HepG2 (cell line): ENCODE measurements around the gene PKLR. TPM values are rescaled to one million over a fixed set of nuclear protein-coding genes. Genes with fewer than 3 reads are reported as not detected.

ENCODE experiments used
- CBX5 ChIP-seq: sonication (generic); formaldehyde crosslinking; IDR thresholded peaks from 2 replicates; pipeline ENCODE4 v1.4.0; 2020; ENCODE audit warnings: missing genetic modification reagents, borderline replicate concordance
- DMAP1 ChIP-seq: IDR thresholded peaks from 2 replicates; pipeline ENCODE4 v1.6.1; 2016
- EP300 ChIP-seq, 3 experiments: sonication (generic) in 1 of 3; formaldehyde crosslinking in 1 of 3; IDR thresholded peaks; 2 replicates each; pipeline versions ENCODE4 v1.5.1 to v1.6.1; 2011 to 2020; ENCODE audit warnings: low read depth in 2 of 3, low read length in 2 of 3, borderline replicate concordance in 1 of 3, improper control_type of control experiment in 1 of 3, mild to moderate bottlenecking in 1 of 3, missing genetic modification reagents in 1 of 3, moderate library complexity in 1 of 3
- GLI4 ChIP-seq: sonication (generic); formaldehyde crosslinking; IDR thresholded peaks from 2 replicates; pipeline ENCODE4 v1.5.1; 2020; ENCODE audit warnings: missing genetic modification reagents, mild to moderate bottlenecking, moderate library complexity, borderline replicate concordance
- GMEB1 ChIP-seq: sonication (generic); formaldehyde crosslinking; IDR thresholded peaks from 2 replicates; pipeline ENCODE4 v1.5.1; 2020; ENCODE audit warnings: missing genetic modification reagents, mild to moderate bottlenecking, borderline replicate concordance
- JDP2 ChIP-seq: sonication (generic); formaldehyde crosslinking; IDR thresholded peaks from 2 replicates; pipeline ENCODE4 v1.8.1; 2022; ENCODE audit warnings: missing genetic modification reagents, borderline replicate concordance
- KAT2B ChIP-seq: fragments of 150-350 bp; IDR thresholded peaks from 2 replicates; pipeline ENCODE4 v1.6.1; 2014; ENCODE audit warnings: low read depth, low read length, borderline replicate concordance
- MED13 ChIP-seq: sonication (generic); formaldehyde crosslinking; IDR thresholded peaks from 2 replicates; pipeline ENCODE4 v1.5.0; 2020; ENCODE audit warnings: missing genetic modification reagents
- MLXIP ChIP-seq: sonication (generic); formaldehyde crosslinking; IDR thresholded peaks from 2 replicates; pipeline ENCODE4 v1.9.0; 2021; ENCODE audit warnings: missing genetic modification reagents, borderline replicate concordance
- POLR2AphosphoS2 ChIP-seq: IDR thresholded peaks from 2 replicates; pipeline ENCODE4 v1.6.1; 2011; ENCODE audit warnings: low read depth, low read length, improper control_type of control experiment
- RARG ChIP-seq: sonication (generic); formaldehyde crosslinking; IDR thresholded peaks from 2 replicates; pipeline ENCODE4 v1.4.0; 2020; ENCODE audit warnings: low read depth, mild to moderate bottlenecking, missing genetic modification reagents
- SAP130 ChIP-seq: IDR thresholded peaks from 2 replicates; pipeline ENCODE4 v1.6.1; 2016; ENCODE audit warnings: low read depth
- SATB2 ChIP-seq: sonication (generic); formaldehyde crosslinking; IDR thresholded peaks from 2 replicates; pipeline ENCODE4 v1.5.0; 2020; ENCODE audit warnings: missing genetic modification reagents
- SNAI1 ChIP-seq: sonication (generic); formaldehyde crosslinking; IDR thresholded peaks from 2 replicates; pipeline ENCODE4 v1.5.0; 2020; ENCODE audit warnings: mild to moderate bottlenecking, missing genetic modification reagents, borderline replicate concordance
- TBX3 ChIP-seq: fragments of 450-650 bp; IDR thresholded peaks from 2 replicates; pipeline ENCODE4 v1.6.1; 2017; ENCODE audit warnings: antibody characterized with exemption, mild to moderate bottlenecking, inconsistent platforms, borderline replicate concordance
- TCF7 ChIP-seq: sonication (generic); IDR thresholded peaks from 2 replicates; pipeline ENCODE4 v1.6.1; 2016; ENCODE audit warnings: antibody characterized with exemption, low read depth
- ZBTB1 ChIP-seq: sonication (generic); formaldehyde crosslinking; IDR thresholded peaks from 2 replicates; pipeline ENCODE4 v1.4.0; 2020; ENCODE audit warnings: missing genetic modification reagents, borderline replicate concordance
- ZNF468 ChIP-seq: sonication (generic); formaldehyde crosslinking; IDR thresholded peaks from 2 replicates; pipeline ENCODE4 v1.8.0; 2022; ENCODE audit warnings: mild to moderate bottlenecking, moderate library complexity, missing genetic modification reagents
- ZNF513 ChIP-seq: sonication (generic); formaldehyde crosslinking; conservative IDR thresholded peaks from 2 replicates; pipeline ENCODE4 v1.5.0; 2020; ENCODE audit warnings: missing genetic modification reagents
- ZNF746 ChIP-seq: sonication (generic); formaldehyde crosslinking; IDR thresholded peaks from 2 replicates; pipeline ENCODE4 v1.8.0; 2022; ENCODE audit warnings: mild to moderate bottlenecking, missing genetic modification reagents
- ZNF780A ChIP-seq: sonication (generic); formaldehyde crosslinking; IDR thresholded peaks from 2 replicates; pipeline ENCODE4 v1.8.0; 2022; ENCODE audit warnings: mild to moderate bottlenecking, missing genetic modification reagents, moderate library complexity
- ZNF839 ChIP-seq: sonication (generic); formaldehyde crosslinking; IDR thresholded peaks from 2 replicates; pipeline ENCODE4 v1.4.0; 2020; ENCODE audit warnings: missing genetic modification reagents, mild to moderate bottlenecking, borderline replicate concordance
- ZZZ3 ChIP-seq: sonication (generic); formaldehyde crosslinking; IDR thresholded peaks from 2 replicates; pipeline ENCODE4 v1.4.0; 2020; ENCODE audit warnings: missing genetic modification reagents, mild to moderate bottlenecking, borderline replicate concordance
- polyA plus RNA-seq, 8 experiments: library from polyadenylated mRNA; depleted of rRNA in 3 of 8; stranded (reverse) in 7 of 8; unstranded in 1 of 8; fragments of >200 nt; fragmentation: Illumina TruSeq in 4 of 8; extraction: Trizol in 4 of 8; gene quantifications; 2 replicates each; pipeline versions ENCODE4 v1.2.1 to v1.2.3, GENCODE V29; 2011 to 2016; ENCODE audit warnings: low read depth in 4 of 8, missing spikeins in 1 of 8, mixed read lengths in 1 of 8; ENCODE audit not compliant: insufficient read depth in 1 of 8
- total RNA-seq, 5 experiments: library from RNA; depleted of rRNA; stranded (reverse); fragments of >200 nt; fragmentation: Illumina TruSeq; extraction: Trizol; gene quantifications; 2 replicates each; pipeline ENCODE4 v1.2.3, GENCODE V29; 2016; ENCODE audit warnings: low read depth in 1 of 5

The PKLR gene
- total and polyA plus RNA-seq, 2 of the 13 experiments (the other 11 are each of a cell fraction or from before 2014, with no cell fraction given): 10.3 to 29.3 TPM

- TF ChIP-seq KAT2B (no peak), GLI4 (CRISPR knock-in tag) (no peak), MLXIP (CRISPR knock-in tag) (no peak), DMAP1 (peak; percentile 69), RARG (no peak), SATB2 (no peak), ZNF746 (CRISPR knock-in tag) (no peak), GMEB1 (CRISPR knock-in tag) (peak; percentile 79), ZNF839 (CRISPR knock-in tag) (no peak), JDP2 (CRISPR knock-in tag) (no peak), ZNF513 (CRISPR knock-in tag) (no peak), ZNF468 (CRISPR knock-in tag) (no peak), CBX5 (CRISPR knock-in tag) (0 out of 2 replicates have a peak, but pooled peaks have one; percentile 39), ZZZ3 (CRISPR knock-in tag) (no peak), SAP130 (CRISPR knock-in tag) (peak; percentile 87), ZNF780A (CRISPR knock-in tag) (no peak), ZBTB1 (no peak), SNAI1 (no peak), MED13 (CRISPR knock-in tag) (peak; percentile 67), POLR2AphosphoS2 (no peak), TBX3 (no peak), TCF7 (no peak), EP300 (IDR thresholded peaks at IDR 0.05; ENCODE audit: low read depth in 2 of 2, low read length in 2 of 2) (no peak; a peak in 1 of 4 replicates), EP300 (CRISPR knock-in tag; IDR thresholded peaks at IDR 0.05; ENCODE audit: borderline replicate concordance) (no peak)
These were observed 45.8 kb downstream of the PKLR start, which contains the start of gene ENTREP3 (continued) for GRCh38 chr1:155255243-155256007.
